GM12875 (cell line): ENCODE data around the gene AXL.

Experiments
- H3K4me3 ChIP-seq: one replicate; pipeline ENCODE4 v1.5.1; 2011; ENCODE audit warnings: low read depth, low read length, control low read depth
- CTCF ChIP-seq: IDR thresholded peaks from 2 replicates; pipeline ENCODE4 v1.5.1; 2011; ENCODE audit warnings: low read depth, mild to moderate bottlenecking, control low read depth, inconsistent platforms, low read length, moderate library complexity, borderline replicate concordance; ENCODE audit not compliant: insufficient read depth

AXL gene

GRCh38 chr19:41187884-41188279 lies 31.1 kb upstream of the AXL start:
- TF ChIP-seq CTCF: no peak
- no peak overlapping the region for H3K4me3 ChIP-seq

- no peak overlapping the region for H3K4me3 ChIP-seq
- TF ChIP-seq CTCF: no peak
Observed at GRCh38 chr19:41189425-41190065, 29.5 kb upstream of the AXL start.

GRCh38 chr19:41192574-41193429 lies 26.2 kb upstream of the AXL start, which contains the start of gene CYP2S1:
Gene CYP2S1 (plus strand): TSS chr19:41193219. CDS start chr19:41193265, 46 bp downstream.
- no peak within 1 kb of the TSS for H3K4me3 ChIP-seq
- TF ChIP-seq CTCF: no peak

GRCh38 chr19:41193430-41194156 lies 25.4 kb upstream of the AXL start:
- TF ChIP-seq CTCF: no peak

GRCh38 chr19:41194157-41194552 lies 24.9 kb upstream of the AXL start:
- no peak for TF ChIP-seq CTCF
- H3K4me3 ChIP-seq: no peak overlapping the region

More at GRCh38 chr19:41193430-41194156, 25.4 kb upstream of the AXL start:
- no peak overlapping the region for H3K4me3 ChIP-seq

- no peak overlapping the region for H3K4me3 ChIP-seq
- TF ChIP-seq CTCF: no peak
Observed at GRCh38 chr19:41195675-41196497, 23.1 kb upstream of the AXL start.
